Putamen (tissue), 1 donor: ENCODE results near the gene POU6F2.
A peak's percentile ranks its signal among the peaks of the same experiment; 100 is the strongest.
"Not testable (repeated sequence)": the region's sequence is repeated elsewhere in the genome, so short reads cannot be mapped to it uniquely, and the experiment has no call there.

ENCODE experiments used
- DNase-seq: peaks from one replicate; pipeline ENCODE4 v3.0.0-alpha.2; 2016; ENCODE audit warnings: low spot score

POU6F2 gene

DNA sequence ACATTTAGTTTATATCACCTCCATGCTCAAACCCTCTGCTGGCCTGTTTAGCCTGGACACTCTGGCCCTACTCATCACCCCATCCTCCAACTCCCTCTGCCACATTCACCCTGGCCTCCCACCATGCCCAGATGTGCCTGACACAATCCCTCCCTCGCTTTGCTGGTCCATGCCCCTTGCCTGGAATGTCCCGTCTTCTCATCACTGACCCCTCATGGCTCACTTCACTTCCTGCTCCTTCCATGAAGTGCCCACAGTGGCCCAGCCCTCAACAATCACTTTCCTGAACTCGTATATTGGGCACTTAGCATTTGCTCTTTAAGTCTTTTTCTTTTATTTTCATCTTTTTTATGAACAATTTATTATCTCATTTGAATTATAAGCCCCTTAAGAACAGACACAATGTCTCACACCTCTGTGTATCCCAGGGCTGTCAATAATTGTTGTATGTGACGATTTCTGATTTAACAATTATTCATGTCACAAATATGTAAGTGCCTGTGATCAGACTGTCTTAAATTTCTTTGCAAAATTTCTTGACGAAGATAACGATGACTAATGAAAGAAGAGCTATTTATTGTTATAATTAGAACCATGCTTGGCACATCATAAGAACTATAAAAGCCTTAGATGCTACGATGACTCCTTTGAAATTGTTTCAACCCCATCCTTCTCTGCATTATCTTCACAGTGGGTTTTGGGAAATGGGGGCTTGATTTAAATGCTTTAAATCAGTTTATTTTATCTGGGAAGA, 378.6 kb downstream of the POU6F2 start:
- no peak for DNase-seq

DNA sequence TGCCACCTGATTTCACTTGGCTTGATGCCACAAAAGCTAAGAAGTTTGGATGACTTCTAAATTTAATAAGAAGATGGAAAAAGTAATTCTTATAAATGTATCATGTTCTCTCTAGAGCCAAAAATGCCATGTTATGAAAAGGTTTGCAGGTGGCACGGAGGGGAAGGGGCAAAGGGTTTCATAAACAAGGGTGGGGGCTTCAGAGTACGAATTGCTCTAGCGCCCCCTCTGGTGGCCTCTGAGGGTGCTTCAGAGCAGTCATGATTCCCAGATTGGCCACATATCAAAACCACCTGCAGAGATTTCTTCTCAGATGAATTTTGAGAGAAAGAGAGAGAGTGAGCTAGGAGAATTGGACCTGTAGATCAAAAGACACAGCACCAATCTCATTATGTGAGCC, 379.9 kb downstream of the POU6F2 start:
- DNase-seq, result no peak

DNA sequence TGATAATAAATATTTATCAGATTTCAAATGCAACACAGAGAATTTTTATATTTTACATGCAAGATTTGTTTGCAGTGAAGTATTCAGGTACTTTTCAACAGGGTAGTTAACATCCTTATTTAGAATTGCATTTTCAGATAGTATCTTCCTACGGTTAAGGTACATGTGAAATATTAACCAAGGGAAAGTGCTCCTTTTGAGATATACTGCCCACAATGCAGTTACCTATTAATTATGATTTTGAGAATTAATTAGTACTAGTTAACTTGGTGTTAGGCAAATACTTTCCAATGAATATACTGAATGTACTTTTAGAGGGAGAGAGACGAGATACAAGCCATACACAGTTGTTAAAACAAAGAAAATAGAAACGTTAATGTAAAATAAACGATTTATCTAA, 382.3 kb downstream of the POU6F2 start:
- DNase-seq, result no peak

DNA sequence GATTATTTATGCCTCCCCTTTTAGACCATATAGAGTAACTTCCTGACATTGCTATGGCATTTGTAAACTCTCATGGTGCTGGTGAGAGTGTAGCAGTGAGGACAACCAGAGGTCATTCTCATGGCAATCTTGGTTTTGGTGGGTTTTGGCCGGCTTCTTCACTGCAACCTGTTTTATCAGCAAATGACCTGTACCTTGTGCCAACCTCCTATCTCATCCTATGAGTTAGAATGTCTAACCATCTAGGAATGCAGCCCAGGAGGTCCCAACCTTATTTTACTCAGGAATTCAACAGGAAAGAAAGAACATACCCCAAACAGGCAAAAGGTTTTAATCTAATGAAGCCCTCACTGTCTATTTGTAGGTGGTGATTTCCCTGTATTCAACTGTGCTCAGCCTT, 383.1 kb downstream of the POU6F2 start:
- no peak for DNase-seq

DNA sequence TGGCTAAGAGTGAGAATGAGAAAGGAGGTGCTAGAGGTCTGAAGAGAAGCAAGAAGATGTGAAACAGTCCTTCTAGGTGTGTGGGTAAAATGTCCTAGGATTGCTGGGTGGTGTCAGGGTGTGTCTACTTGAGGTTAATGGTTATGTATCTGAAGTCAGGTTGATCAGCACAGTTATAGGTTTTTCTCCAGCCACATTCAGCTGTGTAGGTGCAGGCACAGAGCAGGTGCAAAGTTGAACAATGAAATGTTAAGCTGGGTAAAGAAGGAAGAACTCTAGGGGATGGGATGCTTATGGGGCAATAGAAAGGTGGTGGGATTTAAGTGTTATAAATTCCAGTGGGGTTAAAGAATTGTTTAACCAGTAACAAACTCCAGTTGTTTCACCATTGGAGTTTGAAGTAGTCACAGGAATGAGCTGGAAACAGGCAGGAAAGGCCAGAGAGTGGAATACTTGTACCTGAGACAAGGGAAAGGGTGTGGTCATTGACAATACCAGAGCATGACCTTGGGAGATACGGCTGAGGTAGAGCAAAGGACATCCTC, 388.1 kb downstream of the POU6F2 start:
- DNase-seq, result no peak

DNA sequence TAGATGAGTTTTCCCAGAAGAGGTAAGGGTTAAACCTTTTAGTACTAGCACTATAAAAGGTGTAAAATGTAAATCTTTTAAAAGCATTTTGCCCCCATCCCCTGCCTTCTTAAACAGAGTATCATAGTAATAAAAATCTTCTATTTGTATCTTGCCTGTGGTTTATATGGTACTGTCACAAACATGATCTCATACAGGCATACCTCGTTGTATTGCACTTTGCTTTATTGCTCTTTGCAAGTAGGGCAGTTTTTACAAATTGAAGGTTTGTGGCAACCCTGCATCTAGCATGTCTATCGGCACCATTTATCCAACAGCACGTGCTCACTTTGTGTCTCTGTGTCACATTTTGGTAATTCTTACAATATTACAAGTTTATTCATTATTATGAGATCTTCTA, 389.7 kb downstream of the POU6F2 start:
- DNase-seq, result no peak

DNA sequence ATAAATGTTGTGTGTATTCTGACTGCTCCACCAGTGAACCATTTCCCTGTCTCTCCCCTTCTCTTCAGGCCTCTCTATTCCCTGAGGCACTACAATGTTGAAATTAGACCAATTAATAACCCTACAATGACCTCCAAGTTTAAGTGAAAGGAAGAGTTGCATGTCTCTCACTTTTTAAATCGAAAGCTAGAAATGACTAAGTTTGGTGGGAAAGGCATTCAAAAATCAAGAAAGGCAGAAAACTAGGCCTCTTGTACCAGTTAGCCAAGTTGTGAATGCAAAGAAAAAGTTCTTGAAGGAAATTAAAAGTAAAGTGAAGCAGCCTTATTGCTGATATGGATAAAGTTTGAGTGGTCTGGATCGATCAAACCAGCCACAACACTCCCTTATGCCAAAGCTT, 390.2 kb downstream of the POU6F2 start:
- no peak for DNase-seq

DNA sequence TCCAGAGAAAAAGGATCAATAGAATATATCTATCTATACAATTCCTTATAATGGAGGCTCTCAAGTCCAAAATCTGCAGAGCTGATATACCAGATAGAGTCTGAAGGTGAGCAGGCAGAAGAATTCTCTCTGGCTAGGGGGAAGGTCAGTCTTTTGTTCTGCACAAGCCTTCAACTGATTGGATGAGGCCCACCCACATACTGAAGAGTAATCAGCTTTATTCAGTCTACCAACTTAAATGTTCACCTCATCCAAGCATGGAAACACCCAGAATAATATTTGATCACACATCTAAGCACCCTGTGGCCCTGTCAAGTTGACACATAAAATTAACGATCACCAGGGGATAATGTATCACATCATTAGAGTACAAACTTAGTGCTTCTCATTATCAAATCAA, 394.7 kb downstream of the POU6F2 start:
- DNase-seq, result no peak

DNA sequence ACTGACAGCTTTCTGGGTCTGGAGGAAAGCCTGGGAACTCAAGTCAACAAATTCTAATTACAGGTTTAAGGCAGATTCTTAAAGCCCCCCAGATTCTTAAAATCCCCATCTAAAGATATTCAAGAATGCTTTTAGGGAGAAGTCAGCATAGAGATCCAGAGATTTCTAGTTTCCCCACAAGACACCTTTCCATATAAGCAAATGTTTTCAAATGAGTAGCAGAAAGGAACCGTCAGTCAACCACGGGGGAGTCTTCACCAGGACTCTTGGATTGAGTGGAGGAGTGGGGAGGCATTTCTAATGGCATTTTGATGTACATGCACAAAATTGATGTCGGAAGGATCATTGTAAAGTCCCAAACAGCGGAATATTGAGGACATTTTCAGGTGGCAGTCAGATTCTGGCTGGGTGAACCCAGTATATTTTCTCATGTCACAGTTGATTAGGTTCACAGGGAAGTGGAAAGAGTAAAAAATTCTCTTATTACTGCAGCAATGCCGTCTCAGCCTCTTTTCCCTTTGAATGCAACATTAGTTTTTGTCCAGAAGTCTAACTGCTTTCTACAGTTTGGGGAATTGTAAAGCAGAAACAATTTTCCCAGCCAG, 396.8 kb downstream of the POU6F2 start:
- no peak for DNase-seq

DNA sequence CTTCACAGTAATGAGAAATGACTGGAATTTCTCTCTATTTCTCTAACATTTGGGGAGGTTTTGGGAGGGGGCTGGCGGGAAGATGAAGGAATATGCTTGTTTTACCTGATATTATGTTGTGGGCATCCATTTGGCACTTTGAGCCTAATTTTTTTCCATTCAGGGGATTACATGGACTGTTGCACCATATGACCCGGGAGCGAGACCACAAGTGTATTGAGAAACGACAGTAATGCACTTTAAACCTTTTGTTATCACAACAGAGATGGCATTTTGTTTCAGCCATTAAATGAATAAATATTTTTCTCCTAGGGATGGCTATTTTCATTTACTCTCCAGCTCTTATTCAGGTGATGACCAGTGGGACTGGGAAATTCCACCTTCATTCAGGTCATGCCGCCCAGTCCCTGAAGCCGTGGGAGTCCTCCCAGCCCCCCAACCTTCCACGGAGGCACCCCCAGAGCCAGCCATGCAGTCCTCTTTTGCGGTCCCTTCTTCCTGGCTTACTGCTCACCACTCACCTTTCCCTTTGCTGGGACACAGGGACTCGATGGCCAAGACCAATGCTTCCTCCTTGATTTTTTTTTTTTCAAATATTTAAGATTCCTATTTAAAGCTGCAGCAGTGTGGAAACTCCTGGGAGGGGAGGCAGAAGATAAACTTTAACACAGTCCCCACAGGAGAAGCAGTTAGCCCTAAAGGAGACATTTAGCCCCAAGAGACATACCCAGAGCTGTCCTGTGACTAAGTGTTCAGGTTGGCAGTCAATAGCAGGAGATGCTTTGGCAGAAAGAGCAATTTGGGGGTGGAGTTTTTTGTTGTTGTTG, 397.6 kb downstream of the POU6F2 start:
- DNase-seq, result no peak

DNA sequence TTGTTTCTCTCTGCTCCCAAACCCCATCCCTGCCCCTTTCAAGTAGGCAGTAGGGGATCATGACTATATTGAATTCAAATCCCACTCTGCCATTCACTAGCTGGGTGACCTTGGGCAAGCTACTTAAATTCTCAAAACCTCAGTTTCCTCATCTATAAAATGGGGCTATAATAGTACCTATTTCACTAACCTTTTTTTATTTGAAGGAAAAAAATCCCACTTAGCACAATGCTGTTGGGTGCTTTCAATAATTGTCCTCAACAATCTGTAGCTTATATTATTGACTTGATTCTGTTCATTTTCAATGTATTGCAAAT, 398.1 kb downstream of the POU6F2 start:
- no peak for DNase-seq

DNA sequence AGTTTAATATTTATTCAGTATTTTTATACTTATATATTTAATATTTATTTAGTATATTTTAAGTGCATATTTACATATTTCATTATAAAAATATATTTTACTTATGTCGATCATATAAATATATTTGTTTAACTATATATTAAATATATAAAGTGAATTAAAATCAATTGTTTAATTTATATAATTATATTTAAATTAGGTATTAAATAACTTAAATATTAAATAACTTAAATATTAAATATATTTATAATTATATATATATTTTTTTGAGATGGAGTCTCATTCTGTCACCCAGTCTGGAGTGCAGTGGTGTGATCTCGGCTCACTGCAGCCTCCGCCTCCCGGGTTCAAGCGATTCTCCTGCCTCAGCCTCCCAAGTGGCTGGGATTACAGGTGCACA, 399.2 kb downstream of the POU6F2 start:
- DNase-seq, result not testable (repeated sequence)

DNA sequence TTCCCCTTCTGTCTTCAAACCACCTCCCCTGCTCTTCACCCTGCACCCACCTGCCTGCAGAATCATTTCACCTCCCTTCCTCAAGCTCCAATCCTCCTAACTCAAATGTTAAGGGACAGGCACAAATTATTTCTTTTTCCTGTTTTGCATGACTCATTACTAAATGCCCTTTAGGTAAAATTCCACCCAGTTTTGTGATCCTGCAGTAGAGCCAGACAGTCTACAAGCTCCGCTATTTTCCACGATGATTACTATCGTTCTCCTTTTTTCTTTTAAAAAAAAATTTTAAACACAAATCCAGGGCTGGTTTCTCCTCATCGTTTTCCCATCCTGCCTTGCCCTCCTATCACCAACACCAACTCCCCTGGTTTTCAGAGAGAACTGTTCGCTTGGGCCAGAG, 401.7 kb downstream of the POU6F2 start:
- DNase-seq, result no peak

DNA sequence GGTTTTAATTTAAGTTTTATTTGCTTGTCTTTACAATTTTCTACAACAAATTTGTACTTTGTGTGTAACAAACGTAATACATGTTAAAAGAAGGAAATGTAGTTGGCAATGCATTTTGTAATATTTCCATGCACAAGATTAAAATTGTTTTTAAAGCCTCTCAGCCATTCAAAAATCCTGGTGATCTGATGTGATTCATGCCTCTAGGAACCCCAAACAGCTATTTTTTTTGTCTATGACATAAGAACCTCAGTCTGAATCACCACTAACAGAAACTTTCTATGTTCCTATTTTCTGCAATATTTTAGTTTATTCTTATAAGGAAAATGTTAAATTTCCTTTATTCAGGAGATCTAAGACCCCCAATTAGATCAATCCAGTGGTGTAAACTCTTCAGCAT, 405.4 kb downstream of the POU6F2 start:
- no peak for DNase-seq

DNA sequence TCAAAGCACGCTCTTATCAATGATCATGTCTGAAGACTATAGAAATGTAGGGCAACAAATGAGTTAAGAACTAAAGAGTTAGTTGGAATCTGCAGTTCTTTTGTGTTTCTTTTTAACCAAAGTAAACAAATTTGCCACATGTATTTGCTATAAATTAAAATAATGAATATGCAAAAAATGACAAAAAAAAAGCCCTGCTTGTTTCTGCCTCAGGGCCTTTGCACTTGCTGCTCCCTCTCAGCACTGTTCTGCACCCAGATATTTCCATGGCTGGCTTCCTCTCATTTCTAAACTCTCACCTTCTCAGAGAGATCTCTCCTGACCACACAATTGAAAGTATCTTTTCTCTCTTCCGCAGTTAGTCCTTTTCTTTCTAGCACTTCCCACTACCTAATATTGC, 406.7 kb downstream of the POU6F2 start:
- no peak for DNase-seq

DNA sequence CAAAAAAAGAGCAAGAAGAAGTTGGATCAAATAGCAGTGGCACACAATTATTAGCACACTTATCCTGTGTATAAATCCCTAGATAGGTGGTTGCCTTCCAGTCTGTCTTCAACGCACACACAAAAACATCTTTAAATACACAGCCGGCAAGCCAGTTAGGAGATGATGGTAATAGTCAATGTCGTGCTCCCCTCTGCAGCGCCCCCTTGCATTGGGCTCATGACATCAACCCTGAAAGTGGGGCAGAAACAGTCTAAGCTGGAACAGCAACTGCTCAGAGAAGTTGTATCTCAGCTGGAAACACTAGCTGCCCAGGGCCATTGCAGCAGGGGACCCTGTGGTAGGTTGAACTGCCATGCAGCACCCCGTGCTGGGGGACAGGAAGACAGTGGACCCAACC, 409.0 kb downstream of the POU6F2 start:
- no peak for DNase-seq

DNA sequence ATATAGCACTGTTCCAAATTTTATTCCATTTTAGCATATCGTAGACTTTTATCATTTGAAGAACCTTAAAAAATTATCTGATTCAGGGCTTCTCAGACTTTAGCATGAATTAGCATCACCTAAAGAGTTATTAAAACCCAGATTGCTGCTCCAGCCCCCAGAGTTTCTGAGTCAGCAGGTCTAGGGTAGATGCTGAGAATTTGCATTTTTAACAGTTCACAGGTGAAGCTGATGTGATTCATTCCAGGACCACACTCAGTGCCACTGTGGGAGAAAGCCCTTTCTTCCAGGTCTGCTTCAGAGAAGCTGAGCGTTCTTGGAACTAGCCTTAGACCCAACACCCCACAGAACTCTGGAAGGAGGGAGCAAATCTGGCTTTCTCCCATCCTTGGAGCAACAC, 414.4 kb downstream of the POU6F2 start:
- peak; percentile 22 for DNase-seq

DNA sequence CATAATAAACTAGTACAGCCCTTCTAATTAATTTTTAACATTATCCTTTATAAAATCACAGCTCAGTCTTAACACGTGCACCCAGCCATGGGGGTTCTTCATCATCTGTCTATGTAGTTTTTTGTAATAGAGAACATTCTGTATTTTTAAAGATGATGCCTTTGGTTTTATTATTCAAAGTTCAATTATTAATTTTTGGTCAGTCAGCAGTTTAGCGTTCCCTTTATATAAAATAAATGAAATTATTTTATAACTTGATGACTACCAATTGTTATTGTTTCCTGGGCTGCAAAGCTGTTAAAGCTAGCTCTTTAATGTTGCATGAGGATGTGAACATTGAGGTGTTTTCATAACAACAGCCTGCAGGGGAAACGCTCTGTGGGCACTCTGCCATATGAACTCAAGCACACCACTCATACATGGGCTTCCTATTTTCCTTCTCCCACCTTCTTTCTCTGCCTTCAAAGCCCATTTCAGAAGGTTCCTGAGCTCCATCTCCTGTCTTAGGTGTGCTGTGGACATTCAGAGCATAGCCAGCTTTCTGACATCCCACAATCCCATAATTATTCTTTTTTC, 416.5 kb downstream of the POU6F2 start:
- DNase-seq, result no peak

DNA sequence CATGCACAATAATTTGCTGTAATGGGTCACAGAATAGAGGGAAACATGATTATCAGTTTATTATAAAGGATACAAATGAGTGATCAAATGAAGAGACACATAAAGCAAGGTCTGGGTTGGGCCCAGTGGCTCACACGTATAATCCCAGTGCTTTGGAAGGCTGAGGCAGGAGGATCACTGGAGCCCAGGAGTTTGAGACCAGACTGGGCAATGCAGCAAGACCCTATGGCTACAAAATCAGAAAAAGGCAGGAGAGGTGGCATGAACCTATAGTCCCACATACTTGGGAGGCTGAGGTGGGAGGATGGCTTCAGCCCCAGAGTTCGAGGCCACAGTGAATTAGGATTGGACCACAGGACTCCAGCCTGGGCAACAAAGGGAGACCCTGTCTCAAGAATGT, 421.7 kb downstream of the POU6F2 start:
- DNase-seq, result no peak

DNA sequence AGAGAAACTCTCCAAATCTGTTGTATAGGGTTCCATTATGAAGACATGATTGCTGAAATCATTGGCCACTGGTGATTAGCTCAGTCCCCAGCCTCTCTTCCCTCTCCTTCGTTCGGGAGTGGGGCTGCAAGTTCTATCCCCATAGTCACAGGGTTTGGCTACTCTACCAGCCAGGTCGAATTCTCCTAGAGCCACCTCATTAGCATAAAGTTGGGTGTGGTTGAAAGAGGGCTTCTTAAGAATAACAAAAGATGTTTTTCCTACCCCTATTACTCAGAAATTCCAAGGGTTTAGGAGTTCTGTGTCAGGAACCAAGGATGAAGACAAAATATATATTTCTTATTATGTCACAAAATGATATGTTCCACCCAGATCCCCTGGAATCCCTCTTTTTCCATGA, 422.3 kb downstream of the POU6F2 start:
- DNase-seq, result no peak

DNA sequence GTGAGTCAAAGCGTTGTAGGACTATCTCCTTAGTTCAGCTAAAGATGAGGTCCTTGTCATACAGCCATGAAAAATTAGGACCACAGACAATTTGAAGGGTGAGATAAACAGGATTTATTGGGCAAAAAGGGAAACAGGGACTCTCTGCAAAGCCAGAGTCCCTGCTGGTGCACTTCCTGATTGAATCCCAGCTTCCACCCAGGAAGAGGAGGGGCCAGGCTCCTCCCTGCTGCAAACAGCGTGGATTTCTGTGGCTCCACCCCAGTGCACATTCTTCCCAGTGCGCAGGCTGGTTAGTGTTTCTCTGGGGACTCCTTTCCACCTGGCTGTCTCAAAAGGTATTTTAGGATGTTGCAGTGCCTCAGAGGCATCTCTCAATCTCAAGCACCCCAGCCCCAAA, 423.1 kb downstream of the POU6F2 start:
- no peak for DNase-seq

DNA sequence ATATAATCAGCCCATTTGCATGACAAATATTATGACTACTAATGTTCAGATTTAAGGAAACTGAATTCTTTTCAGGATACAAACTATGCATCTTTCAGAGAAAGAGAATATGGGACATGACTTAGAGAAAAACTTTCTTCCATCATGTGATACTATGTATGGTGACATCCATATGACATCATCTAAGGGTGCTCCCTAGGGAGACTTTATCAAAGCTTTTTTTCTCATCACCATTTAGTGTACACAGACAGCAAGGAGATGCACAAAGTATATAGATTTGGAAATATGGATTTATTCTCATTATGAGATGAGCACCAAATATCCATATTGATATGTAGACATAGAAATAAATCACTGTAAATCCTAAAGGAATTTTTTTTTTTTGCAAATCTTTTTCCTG, 424.3 kb downstream of the POU6F2 start:
- no peak for DNase-seq

DNA sequence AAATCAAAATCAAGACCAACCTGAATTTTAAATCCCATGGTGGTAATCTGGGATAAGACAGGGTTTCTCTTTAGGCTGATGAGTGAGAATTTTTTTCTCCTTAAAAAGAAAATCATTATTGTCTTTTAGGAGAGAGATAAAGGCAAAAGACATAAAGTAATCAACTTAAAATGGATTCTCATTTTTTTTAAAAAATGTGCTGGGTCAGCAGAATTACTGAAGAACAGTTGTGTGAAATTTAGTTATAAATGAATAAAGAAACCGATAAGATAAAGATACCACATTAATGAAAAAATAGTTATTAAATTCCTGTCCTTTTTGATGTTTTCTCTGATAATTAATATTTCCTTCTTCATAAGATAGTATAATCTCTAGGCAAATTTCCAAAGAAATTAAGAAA, 427.2 kb downstream of the POU6F2 start:
- no peak for DNase-seq
